Hematopoietic multipotent progenitor cell treated with erythropoietin and hydrocortisone succinate and interleukin-3 and kit ligand, for 4 days (in vitro differentiated cells): ENCODE data around the gene JAK3.
"Not testable (repeated sequence)": the region's sequence is repeated elsewhere in the genome, so short reads cannot be mapped to it uniquely, and the experiment has no call there.

Source experiments
- DNase-seq: peaks from one replicate; pipeline ENCODE4 v3.0.0-alpha.2; 2015

JAK3 gene

DNA sequence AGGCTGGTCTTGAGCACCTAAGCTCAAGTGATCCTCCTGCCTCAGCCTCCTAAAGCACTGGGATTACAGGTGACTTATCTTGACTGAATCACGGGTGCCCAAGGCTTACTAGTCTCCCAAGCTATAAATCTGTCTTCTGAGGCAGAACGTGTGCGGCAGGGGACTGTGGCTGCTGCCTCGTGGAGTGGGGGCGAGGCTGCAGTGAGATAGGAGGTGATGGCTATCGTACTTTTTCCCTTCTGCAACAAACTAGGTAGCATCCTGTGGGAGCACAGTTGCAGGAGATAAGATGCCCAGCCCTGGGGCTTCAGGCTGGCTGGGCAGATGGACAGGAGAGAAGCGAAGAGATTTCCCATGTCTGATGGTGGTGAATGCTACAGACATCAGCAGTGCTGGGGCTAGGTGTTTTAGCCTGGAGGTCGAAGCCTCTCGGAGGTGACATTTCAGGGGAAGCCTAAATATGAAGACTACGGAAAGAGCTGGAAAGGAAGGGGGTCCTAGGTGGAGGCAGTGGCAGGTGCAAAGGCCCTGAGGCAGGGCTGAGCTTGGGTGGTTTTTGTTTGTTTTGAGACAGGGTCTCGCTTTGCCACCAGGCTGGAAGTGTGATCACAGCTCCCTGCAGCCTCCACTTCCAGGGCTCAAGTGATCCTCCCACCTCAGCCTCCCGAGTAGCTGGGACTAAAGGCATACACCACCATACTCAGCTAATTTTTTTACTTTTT lies 45.5 kb downstream of the JAK3 start:
- DNase-seq, result no peak

DNA sequence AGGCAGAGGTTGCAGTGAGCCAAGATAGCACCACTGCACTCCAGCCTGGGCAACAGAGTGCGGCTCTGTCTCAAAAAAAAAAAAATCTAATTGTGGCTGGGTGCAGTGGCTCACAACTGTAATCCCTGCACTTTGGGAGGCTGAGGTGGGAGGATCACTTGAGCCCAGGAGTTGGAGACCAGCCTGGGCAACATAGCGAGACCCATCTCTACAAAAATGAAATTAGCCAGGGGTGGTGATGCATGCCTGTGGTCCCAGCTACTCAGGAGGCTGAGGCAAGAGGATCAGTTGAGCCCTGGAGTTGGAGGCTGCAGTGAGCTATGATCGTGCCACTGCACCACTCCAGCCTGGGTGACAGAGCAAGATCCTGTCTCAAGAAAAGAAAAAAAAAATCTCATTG lies 49.2 kb downstream of the JAK3 start:
- not testable (repeated sequence) for DNase-seq

DNA sequence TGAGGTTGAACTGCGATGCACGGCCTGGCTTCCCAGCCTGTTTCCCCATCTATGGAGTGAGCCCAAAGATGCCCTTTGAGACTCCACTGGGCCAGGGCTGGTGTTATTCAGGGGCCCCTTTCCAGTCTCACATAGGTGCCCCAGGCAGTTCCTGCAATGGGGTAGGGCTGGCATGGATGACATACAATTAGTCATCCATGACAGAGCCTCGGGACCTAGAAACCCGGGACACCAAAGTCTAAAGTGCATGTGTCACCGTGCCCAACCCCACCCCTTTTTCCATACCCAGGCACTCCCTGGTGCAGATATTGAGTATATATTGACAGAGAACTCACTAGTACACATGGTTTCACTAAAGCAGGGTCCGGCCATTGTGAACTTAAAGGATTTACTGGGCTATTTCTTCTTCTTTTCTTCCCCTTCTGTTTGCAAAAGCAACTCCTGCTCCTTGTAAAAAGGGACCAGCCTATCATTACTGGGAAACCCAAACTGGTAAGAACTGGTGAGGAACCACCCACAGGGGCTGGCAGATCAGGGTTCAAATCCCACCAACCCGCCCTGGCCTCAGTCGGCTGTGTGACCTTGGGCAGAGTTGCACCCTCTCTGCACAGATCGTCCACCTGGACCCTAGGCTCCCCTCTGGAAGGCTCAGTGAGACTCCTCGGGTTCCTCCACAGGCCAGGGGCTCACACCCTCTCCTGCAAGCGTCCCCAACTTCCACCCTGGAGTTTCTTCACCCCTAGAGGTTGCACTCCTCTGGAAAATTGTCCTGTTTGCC lies 50.2 kb downstream of the JAK3 start:
- no peak for DNase-seq

DNA sequence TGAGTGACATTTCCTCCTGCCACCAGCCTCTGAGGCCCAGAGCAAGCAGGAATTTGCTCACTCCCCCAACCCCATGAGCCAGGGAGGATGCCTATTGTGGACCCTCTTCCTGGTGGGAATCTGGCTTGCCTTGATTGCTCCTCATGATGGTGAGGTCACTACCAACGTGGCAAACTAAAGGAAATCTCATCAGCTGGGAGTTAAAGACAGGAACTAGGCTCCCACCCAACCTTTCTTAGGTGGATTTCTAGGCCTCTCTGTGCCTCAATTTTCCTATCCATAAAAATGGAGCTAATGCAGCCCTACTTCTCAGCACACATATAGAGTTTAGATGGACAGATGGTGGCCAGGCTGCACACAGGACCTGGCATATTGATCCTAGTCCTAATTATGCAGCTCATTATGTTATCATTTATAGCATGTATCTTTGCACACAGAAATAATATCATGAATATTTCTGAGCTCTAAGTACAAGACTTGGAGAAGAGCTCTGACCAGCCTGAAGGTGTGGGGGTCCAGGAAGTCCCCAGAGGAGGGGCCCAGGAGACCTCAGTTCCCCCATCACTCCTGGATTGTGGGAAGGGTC lies 50.9 kb downstream of the JAK3 start:
- DNase-seq, result no peak

DNA sequence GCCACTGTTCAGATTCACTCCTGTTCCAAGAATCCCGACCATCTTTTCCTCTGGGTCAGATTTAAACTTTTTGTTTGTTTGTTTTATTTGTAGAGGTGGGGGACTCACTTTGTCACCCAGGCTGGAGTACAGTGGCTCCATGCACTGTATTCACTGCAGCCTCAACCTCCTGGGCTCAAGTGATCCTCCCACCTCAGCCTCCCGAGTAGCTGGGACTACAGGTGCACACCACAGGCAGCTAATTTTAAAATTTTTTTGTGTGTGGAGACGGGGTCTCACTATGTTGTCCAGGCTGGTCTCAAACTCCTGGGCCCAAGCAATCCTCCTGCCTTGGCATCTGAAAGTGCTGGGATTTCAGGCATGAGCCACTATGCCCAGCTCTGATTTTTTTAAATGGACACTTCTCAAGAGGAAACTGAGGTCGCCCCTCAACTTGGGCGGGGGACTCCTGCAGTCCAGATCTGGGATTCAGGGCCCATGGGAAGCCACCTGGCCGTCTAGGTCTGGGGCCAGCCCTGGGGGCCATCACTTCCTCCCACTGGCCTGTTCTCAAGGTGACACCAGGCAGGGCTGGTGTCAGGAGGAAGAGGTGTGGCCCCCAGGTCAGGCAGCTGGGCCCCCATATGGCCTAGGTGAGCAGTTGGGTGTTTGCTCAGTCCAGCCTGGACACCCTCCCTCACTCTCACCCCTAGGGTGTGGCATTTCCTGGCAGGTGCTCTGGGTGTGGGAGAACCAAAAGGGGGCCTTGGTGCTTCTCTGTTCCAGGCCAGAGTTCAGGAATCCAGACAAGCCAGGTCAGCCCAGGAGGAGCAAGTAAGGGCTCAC lies 51.6 kb downstream of the JAK3 start:
- no peak for DNase-seq

DNA sequence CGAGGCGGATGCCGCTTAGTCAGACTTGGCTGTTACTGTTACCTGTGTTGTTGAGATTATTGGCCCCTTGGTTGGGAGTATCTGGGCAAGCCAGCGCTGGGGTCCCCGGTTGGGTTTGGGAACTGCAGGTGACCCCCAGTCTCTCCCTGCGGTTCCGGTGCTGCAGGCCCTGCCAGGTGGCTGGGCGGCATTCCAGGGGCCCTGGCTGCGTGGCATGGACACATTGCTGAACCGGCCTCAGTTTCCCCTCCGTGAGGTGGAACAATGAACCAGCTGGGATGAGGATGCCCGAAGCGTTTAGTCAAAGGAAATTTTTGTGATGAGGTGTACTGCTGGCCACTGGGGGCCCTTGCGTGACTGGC lies 52.3 kb downstream of the JAK3 start:
- no peak for DNase-seq

DNA sequence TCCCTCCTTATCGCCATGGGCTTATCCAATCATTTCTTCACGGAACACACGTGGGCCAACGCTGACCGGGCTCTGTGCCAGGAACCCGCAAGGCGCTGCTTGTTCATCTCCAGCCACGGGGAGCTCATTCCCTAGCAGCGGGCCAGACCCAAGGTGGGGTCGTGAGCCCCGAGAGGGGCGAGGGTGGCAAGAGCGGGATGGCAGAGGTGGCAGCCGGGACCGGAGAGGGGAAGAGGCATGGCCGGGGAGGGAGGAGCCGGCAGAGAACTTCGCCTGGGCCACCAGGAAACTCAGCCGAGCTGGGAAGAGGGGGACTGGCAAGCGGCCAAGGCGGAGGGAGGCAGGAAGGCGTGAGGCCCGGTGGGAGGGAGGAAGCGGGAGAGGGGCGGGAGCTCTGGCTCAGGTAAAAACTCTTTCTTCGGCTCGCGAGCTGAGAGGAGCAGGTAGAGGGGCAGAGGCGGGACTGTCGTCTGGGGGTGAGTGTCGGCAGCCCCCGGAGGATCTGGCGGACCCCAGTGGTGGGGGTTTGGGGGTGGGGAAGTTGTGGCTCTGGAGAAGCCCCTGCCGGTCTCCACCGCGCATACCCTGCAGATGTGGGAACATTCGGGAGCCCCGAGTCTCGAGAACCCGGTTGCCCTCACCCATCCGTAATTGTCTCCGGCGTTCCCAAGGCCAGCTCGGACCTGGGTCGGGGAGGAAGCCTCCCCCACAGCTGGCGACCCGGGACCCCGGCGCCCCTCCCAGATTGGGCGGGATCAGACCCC lies 52.9 kb downstream of the JAK3 start, which contains the start of gene B3GNT3:
B3GNT3 (plus strand) TSS at position 408 of the 764 bp plus-strand sequence. CDS start 12,670 bp downstream, outside the sequence.
- peak; percentile 43 for DNase-seq

DNA sequence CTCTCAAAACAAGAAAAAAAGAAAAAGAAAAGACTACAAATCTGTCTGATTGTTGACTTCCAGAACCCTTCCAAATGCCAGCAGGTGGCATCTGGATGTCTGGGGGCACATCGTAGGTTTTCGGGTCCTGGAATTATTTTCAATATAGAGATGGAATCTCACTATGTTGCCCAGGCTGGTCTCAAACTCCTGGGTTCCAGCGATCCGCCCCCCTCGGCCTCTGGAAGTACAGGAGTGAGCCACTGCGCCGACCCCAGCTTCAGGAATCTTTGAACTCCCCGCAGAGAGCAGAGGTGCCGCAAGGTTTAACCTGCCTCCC lies 53.4 kb downstream of the JAK3 start:
- DNase-seq, result no peak

DNA sequence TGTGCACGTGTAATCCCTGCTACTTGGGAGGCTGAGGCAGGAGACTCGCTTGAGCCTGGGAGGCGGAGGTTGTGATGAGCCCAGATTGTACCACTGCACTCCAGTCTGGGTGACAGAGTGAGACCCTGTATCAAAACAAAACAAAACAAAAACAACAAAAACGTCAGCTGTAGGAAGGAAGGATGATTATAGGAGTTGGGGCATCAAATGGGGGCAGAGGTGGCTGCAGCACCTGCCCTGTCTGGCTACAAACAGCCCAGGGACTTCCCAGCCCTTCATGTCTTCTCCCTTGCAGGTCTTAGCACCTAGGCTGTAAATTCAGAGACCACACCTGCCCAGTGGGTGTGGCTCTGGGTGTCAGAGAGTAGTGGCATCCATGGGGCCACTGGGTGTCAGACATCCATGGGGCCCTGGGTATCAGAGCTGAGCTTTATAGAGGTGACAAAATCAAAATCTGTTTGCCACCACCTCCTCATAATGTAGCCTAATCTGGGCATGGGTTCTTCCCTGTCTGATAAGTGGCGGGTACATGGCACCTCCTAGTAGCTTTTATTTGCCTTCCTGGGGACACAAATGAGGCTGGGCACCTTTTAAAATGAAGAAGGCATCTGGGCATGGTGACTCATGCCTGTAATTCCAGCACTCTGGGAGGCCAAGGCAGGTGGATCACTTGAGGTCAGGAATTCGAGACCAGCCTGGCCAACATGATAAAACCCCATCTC lies 57.6 kb downstream of the JAK3 start:
- DNase-seq, result no peak

DNA sequence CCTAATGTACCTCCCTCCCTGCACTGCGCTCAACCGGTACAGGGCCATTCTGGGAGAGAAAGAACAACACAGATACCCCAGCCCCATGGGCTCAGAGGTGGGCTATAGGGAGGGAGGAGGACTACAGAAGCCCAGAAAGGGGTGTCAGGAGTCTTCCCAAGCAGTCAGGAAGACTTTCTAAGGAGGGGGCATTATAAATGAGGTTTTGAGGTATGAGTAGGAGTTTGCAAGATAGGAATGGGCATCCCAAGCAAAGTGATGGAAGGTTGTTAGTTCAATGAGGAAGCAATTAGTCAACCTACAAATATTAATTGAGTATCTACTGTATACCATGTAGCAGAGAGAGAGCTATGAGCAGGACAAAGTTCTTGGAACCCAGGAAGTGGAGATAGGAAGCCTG lies 59.1 kb downstream of the JAK3 start:
- no peak for DNase-seq

DNA sequence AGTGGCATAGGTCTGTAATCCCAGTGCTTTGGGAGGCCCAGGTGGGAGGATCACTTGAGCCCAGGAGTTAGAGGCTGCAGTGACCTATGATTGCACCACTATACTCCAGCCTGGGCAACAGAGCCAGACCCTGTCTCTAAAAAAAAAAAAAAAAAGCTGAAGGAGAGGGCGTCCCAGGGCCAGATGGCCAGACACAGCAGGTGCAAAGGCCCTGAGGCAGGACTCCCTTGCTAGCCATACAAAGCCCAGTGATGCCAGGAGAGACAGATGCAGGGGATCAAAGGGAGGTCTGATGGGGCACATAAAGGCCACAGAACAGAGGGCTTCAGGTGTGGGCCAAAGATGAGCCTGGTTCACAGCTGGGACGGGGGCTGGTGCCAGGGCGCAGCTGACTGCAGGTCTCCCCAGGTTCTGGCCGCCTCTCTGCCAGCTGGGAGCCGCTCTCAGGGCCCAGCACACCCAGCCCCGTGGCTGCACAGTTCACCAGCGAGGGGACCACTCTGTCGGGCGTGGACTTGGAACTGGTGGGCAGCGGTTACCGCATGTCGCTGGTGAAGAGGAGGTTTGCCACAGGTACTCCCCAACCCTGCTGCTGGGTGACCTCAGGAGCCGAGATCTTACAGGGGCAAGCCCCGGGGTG lies 60.4 kb downstream of the JAK3 start:
- no peak for DNase-seq

DNA sequence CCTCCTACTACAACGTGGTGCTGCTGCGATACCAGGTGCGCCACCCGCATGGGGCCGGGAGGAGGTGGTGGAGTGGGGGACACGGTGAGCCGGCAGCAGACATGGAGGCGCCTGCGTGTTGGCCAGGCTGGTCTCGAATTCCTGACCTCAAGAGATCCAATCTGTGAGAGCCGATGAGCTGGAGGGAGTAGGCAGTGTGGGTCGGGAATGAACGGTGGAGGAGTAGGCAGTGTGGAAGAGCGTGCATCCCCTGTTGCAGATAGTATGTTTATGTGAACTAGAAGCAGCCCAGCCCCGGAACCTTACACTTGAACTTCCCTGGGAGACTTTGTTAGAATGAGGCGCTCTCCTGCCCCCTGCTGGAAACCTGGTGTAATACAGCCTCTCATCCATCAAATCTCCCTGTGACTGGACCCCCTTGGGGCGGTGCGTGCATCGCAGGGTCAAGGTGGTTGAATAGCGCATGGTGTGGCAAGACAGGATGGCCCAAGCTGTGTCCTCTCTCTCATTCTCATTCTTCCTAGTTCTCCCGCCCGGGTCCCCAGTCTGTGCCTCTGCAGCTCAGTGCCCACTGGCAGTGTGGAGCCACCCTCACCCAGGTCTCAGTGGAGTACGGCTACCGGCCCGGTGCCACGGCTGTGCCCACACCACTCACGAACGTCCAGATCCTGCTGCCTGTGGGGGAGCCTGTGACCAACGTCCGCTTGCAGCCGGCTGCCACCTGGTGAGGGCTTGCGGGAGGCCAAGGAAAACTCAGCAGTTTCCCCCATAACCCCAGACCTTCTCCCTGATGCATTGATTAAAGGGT lies 63.4 kb downstream of the JAK3 start:
- peak; percentile 91 for DNase-seq

DNA sequence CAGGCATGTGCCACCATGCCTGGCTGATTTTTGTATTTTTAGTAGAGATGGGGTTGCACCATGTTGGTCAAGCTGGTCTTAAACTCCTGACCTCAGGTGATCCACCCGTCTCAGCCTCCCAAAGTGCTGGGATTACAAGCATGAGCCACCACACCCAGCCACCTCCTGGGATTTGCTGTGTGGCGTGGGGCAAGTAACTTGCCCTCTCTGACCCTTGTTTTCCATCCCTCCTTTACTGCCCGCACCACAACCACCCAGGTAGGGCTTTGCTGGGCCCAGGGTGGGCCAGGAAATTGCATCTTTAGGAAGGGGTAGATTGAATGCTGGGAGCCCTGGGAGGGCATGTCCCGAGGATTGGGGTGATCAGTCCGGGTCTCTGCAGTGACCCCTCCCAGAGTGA lies 64.1 kb downstream of the JAK3 start:
- not testable (repeated sequence) for DNase-seq

DNA sequence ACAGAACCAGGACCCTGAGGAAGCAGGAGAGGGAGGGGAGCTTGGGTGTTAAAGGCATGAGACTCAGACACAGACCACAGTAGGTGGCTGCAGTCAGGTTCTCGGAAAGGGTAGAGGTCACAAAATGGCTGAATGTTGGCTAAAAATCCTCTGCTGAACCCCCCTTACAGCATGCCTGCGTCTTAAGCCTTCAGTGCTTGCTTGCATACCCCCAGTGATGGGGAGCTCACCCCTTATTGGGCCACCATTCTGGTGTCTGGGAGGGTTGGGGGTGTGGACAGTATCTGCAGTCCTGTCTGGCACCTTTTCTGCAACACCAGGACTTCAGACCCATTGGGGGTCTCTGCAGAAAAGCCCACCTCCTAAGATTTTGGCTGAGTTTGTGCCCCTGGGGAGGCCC lies 67.0 kb downstream of the JAK3 start:
- DNase-seq, result no peak

DNA sequence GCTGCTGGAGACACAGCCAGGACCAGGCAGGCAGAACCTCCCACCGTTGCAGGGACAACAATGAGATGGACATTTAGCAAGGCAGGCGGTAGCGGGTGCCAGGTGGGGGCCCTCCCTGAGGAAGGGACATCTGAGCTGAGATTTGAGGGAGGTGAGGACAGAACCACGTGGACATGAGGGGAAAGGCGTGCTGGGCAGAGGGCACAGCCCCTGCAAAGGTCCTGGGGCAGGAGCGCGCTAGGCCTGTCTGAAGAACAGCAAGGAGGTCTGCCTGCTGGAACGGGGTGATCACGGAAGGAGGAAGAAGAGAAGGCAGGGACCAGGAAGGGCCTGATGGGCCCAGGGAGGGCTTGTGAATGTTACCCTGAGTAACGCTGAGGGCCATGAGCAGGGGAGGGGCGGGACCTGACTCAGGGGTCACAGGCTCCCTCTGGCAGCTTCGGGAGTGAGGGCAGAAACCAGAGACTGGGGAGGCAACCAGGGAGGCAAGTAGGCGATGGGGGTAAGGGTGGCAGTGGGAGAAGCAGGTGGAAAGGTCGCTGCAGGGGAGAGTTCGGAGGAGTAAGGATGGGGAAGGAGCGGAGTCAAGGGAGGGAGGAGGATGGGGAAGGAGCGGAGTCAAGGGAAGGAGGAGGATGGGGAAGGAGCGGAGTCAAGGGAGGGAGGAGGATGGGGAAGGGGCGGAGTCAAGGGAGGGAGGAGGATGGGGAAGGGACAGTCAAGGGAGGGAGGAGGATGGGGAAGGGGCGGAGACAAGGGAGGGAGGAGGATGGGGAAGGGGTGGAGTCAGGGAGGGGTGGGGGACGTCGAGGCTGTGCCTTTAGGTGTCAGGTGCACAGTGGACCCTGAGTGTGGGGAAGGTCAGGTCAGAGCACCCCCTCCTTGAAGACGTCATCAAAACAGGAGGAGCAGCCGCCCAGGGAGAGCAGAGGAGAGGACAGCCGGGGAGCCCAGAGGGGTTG lies 68.5 kb downstream of the JAK3 start:
- DNase-seq, result peak; percentile 80

DNA sequence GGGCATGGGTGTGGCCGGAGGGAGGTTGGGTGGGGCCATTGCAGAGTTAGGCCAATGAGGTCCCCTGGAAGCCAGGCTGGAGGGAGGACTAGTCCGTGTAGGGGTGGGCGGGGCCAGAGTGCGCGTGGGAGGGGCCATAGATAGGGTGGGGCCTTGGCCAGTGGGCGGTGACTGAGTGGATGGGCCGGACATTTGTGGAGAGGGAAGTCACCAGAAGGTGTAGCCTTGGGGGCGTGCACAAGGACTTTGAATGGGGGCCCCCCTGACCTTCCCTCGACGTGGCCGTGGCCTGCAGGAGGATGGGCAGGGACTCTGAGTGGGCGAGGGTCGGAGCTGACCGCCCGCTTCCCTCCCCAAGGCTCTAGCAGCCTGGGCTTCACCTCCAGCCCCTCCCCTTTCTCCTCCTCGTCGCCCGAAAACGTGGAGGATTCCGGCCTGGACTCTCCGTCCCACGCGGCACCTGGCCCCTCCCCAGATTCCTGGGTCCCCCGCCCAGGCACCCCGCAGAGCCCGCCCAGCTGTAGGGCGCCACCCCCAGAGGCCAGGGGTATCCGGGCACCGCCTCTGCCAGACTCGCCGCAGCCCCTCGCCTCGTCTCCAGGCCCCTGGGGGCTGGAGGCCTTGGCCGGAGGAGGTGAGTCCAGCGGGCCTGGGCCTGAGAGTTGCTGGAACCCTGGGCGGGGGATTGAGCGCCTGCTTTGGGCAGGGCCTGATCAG lies 69.4 kb downstream of the JAK3 start:
- DNase-seq, result peak; percentile 92

DNA sequence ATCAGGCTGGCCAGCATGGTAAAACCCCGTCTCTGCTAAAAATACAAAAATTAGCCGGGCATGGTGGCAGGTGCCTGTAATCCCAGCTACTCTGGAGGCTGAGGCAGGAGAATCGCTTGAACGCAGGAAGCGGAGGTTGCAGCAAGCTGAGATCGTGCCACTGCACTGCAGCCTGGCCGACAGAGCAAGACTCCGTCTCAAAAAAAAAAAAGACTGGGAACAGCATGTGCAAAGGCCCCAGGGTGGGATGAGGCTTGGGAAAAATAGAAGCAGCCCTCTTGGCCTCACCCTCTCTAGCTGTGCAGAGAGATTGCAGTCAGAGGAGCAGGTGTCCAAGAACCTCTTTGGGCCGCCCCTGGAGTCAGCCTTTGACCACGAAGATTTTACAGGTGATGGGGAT lies 69.9 kb downstream of the JAK3 start:
- not testable (repeated sequence) for DNase-seq

DNA sequence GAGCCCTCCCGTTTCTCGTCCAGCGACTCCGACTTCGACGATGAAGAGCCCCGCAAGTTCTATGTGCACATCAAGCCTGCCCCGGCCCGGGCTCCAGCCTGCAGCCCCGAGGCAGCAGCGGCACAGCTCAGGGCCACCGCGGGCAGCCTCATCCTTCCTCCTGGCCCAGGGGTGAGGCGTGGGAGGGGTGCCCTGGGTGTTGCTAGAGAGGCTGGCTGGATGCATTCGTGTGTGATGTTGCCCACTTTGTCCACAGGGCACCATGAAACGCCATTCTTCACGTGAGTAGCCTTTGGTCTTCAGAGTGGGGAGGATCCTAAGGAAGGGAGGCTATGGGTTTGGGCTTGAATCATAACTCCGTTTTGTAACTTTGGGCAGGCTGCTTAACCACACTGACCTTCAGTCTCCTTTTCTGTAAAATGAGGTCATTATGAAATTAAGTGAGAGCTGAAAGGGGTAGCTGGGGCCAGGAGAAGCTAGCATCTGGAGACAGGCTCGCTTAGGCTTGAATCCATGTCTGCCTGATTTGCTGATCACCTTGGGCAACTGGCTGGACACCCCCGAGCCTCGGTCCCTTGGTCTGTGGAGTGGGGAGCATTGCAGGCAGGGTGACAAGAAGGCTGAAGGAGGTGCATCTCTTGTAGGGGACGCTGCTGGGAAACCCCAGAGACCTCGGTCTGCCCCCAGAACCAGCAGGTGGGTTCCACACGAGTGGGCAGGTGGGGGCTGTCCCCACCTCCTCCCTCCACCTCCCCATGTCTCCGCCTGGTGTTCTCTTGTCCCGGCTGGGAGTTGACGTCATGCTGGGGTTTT lies 71.6 kb downstream of the JAK3 start:
- no peak for DNase-seq
